Activated effector memory CD4-positive, alpha-beta T cell treated with anti-CD3 and anti-CD28 coated beads, Interleukin-2, amount 50 U/mL, for 16 hours (primary cell): ENCODE results near the gene MORC4.

Experiments
- DNase-seq: peaks from one replicate; pipeline ENCODE4 v3.0.0-alpha.2; 2020

MORC4 gene

GRCh38 chrX:107000013-107000515, at the start of gene MORC4:
MORC4 (minus strand) TSS chrX:107000212; CDS start chrX:106999969, 243 bp downstream.
- peak; percentile 85 for DNase-seq

DNA sequence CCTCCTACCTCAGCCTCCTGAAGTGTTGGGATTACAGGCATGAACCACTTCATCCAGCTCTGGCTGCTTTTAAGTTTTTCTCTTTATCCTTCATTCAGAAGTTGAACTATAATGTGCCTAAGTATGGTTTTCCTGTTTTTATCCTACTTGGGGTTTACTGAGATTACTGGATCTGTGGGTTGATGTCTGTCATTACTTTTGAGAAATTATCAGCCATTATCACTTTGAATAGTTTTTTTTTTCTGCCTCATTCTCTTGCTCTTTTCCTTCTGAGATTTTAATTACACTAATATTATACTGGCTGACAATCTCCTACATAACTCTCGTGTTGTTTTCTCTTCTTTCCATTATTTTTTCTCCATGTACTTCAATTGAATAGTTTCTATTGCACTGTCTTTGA, 47.6 kb upstream of the MORC4 start:
- no peak for DNase-seq

GRCh38 chrX:107029752-107030151, 29.7 kb upstream of the MORC4 start:
- no peak for DNase-seq

- DNase-seq = no peak
Measured at GRCh38 chrX:107025545-107025944, 25.5 kb upstream of the MORC4 start.

GRCh38 chrX:107014936-107015335, 14.9 kb upstream of the MORC4 start:
- no peak for DNase-seq

DNA sequence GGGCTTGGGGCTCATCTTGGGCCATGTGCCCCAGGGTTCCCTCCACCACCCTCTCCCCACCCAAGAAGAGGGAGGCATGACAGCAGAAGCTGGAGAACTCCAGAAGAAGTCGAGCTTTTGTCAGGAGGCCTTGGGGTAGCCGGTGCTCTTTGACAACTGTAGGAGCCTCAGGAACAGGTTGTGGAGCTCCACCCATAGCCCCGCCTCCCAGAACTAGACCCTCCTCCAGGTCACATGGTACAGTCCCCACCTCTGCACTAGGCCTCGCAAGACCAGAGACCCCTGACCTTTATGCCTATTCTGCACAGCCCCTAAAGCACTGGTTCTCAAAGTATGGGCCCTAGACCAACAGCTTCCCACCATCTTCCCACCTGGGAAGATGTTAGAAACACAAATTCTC, 8.0 kb upstream of the MORC4 start:
- DNase-seq = no peak

DNA sequence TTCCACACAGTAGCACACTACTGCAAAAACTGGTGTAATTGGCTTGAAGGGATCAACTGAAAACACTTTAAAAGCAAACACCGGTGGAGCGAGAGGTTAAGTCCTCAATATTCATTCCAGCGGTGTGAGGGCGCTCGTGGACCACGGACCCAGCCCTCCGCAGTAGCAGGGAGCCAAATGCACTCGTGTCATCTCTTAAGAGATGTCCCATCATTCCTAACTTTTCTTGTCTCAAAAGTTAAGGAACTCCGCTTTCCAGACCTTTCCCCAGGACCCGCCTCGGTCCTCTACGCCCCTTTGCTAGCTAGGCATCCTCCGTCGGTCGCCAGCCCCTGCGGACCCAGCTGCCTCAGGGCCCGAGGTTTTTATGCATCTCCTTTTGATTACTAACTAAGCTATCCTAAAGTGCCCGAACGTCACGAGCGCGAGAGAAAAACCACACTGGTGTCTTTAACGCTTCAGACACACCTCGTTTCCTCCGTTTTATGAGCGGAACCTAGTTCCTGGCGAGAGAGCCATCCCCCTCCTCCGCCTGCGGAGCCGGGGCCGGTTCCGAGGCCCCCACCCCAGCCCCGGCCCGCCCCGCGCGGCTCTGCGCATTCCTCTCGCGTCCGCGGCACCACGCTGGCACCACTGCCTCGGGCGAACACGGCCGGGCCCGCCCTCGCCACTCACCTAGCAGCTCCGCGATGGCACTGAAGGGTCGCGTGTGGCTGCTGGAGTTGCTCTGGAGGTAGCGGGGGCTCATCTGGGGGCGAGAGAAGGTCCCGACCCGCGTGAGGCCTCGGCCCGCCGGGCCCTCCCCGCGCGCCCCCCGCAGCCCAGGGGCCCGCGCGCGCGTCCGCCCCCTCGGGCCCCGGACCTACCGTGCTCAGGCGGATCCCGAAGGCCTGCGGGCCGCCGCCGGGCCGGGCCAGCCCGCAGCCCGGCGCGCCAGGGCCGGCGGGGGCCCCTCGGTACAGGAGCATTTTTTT, 723 bp downstream of the MORC4 start:
- peak; percentile 77 for DNase-seq

DNA sequence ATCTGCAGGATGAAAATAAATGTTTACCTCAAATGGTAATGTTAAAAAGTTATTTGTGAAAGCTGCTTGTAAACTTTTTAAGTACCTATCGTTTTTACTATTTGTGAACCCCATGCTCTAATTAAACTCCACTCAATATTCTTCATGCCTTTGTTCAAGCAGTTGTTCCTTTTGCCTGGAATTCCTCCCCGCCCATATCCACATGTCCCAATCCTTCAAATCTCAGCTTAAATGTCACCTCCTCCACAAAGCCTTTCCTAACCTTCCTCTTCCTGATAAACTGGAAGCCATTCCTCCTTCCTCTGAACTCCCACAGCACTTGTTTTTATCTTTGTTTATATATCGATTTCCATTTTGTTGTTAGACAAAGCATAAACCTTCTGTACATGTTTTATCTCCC, 2.4 kb downstream of the MORC4 start:
- no peak for DNase-seq

DNA sequence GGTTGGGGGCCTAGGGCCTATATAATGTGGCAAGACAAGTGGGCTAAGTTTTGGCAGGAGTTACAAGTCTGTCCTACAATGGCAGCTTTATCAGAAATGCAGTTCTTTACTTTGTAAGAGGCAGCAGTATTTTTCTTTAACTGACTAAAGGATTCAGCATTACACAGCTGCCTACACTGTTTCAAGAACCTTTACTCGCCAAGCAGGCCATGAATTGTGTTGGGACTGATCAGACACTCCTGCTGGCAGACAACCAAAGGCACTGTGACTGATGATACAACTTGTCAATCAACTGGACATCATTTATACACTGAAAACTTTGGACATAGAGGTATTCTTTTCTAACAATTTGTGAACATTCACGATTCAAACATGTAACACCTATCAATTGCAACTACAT, 4.3 kb downstream of the MORC4 start:
- no peak for DNase-seq

GRCh38 chrX:106987488-106987887, 12.5 kb downstream of the MORC4 start:
- DNase-seq = no peak

GRCh38 chrX:106980952-106981626, 18.9 kb downstream of the MORC4 start:
- DNase-seq = no peak

DNA sequence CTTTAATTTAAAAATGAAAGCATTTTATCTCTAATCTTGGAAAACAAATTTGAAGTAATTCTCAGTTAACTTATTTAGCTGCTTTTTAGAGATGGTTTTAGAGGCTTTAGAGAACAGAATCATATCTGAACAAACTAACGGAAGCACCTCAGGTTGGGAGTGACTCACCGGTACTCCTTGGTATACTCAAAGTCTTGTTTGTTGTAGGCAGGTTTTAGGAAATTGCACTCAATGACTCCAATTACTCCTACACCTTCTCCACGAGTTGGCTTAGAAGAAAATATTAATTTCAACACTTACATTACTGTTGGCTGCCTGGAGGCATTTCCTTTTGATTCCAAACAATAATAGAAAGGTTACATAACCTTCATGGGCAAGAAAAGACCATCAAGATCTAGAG, 23.6 kb downstream of the MORC4 start:
- no peak for DNase-seq

- no peak for DNase-seq
Measured at GRCh38 chrX:106973433-106974149, 26.4 kb downstream of the MORC4 start.

- no peak for DNase-seq
Measured at GRCh38 chrX:106972896-106973295, 27.1 kb downstream of the MORC4 start.

DNA sequence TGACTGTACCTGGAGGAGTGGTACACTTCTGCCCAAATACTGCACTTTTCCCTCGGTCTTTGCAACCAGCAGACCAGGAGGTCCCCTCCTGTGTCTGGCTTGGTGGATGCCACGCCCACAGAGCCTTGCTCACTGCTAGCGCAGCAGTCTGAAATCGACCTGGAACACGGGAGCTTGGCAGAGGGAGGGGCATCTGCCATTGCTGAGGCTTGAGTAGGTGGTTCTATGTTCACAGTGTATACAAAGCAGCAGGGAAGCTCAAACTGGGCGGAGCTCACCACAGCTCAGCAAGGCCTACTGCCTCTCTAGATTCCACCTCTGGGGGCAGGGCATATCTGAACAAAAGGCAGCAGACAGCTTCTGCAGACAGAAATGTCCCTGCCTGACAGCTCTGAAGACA, 33.5 kb downstream of the MORC4 start:
- peak; percentile 57 for DNase-seq

DNA sequence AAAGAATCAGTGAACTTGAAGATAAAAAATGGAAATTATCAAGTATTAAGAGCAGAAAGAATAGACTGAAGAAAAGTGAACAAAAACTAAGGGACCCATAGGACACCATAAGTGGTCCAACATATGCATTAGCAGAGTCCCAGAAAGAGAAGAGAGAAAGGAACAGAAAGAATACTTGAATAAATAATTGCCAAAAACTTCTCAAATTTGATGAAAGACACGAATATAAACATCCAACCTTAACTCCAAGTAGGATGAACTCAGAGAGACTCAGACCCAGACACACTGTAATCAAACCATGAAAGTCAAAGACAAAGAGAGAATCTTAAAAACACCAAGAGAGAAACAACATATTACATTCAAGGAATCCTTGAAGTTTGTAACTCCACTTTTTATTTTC, 35.7 kb downstream of the MORC4 start:
- no peak for DNase-seq

- DNase-seq = no peak
Measured at GRCh38 chrX:106963111-106963510, 36.9 kb downstream of the MORC4 start.

GRCh38 chrX:106959901-106960300, 40.1 kb downstream of the MORC4 start:
- no peak for DNase-seq

DNA sequence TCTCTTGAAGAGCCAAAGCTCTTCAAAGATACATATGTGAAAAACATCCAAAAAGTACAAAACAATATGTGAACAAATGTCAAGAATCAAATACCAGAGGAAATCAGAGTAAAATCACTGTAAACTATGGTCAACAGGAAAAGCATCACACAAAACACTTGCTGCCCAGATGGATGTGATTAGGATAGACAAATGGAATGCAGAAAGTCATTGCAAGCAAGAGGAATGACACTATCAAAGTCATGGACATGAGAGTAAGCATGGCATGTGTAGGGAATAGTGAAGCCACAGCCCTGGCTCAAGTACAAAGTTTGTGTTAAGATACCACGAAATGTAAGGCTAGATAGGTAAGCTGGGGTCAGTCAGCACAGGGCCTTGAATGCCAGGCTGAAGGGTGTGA, 42.2 kb downstream of the MORC4 start:
- DNase-seq = no peak

DNA sequence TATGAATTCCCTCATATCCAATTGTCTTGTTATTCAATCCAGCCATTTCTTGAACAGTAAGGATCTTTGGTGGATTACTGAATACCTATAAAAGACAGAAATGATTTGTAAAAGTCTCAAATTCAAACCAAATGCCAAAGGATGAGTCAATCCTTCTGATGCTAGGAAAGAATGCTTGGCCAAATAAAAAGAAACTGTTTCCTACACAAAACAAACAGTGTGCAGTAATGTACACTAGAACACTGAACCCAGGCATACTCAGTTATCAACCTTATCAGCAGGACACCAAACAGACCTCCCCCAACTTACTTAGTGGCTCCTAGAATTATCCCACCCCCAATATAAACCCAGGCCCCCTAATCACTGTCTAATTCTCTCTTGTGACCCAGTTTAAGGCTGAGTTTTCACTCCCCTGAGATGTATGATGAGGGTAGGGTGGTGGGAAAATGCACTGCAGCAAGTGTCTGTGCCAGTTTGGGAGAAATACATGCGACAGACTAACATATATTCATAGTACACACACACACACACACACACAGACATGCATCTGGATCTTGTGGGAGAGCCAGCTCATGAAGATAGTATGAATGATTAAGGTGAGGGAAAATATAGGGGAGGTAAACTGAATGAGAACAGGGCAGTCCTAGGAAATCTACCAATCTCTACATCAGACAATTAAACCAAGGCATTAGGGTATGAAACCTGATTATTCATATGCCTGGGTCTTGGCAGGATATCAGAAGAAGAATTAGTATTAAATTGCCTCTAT, 44.8 kb downstream of the MORC4 start:
- no peak for DNase-seq

- no peak for DNase-seq
Measured at GRCh38 chrX:106954041-106954440, 46.0 kb downstream of the MORC4 start.

DNA sequence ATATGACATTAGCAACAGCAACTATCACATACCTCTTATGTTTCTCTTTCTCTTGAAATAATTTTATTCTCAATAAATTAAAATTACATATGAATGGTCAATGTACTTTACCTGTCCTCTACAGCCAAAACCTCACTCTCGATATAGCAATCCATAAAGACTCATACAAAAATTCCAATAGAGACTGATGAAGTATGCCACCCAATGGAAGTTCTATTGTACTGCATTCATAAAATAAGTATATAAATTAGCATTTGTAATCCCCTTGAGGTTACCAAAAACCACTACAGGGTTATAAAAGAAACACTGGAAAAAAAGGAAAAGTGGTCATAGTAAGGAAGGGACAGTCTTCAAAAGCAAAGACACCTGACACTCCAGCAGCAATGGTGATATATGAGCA, 47.0 kb downstream of the MORC4 start:
- no peak for DNase-seq

- no peak for DNase-seq
Measured at GRCh38 chrX:106952538-106952937, 47.5 kb downstream of the MORC4 start.
